GM19452 (cell line): ENCODE data around the gene ARPC1A.
A peak's percentile ranks its signal among the peaks of the same experiment; 100 is the strongest.
"Not testable (repeated sequence)": the region's sequence is repeated elsewhere in the genome, so short reads cannot be mapped to it uniquely, and the experiment has no call there.

Source experiments
- ATAC-seq: cut with Tn5 transposase; IDR thresholded peaks from one replicate; pipeline ENCODE4 v1.9.1; 2021; ENCODE audit not compliant: unreplicated experiment

ARPC1A gene

DNA sequence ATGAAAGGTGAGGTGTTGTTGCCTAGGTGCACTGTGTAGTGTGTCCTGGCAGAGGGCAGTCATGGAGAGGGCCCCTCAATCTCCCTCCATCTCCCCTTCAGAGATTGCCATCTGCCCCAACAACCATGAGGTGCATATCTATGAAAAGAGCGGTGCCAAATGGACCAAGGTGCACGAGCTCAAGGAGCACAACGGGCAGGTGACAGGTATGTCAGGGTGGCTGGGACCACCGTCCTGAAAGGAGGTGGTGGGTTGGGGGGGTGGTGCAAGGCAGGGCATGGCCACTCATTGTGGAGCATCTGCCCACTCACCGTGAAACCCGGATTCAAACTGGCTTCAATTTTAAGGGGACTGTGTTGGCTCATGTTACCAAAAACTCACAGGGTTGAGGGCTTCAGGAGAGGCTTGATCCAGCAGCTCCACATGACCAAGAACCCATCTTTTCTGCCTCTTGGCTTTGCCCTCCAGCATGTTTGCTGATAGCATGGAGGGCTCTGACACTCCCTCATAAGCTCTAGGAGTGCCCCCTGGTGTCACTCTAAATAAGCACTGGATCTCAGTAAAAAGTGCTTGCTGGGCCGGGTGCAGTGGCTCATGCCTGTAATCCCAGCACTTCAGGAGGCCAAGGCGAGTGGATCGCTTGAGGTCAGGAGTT lies 61.0 kb downstream of the ARPC1A start:
- ATAC-seq: no peak

- not testable (repeated sequence) for ATAC-seq
These were observed 61.5 kb downstream of the ARPC1A start for GRCh38 chr7:99387239-99387635.

DNA sequence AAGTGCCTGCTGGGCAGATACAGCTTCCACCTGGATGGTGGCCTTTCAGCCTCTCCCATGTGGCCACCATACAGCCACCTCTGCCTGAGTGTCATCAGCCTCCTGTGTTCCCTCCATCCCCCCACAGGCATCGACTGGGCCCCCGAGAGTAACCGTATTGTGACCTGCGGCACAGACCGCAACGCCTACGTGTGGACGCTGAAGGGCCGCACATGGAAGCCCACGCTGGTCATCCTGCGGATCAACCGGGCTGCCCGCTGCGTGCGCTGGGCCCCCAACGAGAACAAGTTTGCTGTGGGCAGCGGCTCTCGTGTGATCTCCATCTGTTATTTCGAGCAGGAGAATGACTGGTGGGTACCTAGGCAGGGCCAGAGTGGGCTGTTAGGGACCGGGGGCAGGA lies 62.2 kb downstream of the ARPC1A start:
- ATAC-seq: no peak

DNA sequence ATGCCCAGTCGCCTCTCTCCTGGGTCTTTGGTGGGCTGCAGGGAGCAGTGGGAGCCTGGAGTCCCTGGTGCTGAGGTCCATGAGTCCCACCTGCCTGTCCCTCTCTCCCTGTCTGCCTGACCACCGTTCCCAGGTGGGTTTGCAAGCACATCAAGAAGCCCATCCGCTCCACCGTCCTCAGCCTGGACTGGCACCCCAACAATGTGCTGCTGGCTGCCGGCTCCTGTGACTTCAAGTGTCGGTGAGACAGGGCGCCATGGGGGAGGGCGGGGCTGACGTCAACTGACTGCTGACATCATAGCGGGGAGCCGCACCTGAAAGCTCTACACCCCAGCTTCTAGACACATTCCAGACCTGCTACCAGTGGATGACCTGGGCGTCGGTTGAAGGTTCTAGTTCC lies 64.1 kb downstream of the ARPC1A start:
- no peak for ATAC-seq

- ATAC-seq: no peak
These were observed 65.4 kb downstream of the ARPC1A start for GRCh38 chr7:99390941-99391602.

DNA sequence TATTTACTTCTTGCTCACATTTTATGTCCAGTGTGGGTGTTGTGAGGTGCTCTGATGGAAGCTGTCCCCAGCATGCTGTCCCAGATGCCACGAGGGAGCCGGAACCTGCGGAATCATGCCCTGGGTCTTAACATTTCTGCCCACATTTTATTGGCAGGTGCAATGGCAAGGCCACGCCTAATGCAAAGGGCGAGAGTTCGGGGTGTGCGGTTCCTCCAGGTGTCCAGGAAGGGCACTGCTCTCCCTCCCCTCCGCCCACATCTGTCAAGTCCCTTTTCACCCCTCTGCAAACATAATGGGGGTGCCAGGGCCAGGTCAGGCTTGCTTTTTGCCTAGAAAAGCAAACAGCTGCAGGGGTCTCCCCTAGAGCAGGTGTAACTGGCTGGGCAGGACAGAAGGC lies 66.3 kb downstream of the ARPC1A start:
- ATAC-seq: no peak

- peak; percentile 55 for ATAC-seq
These were observed 67.1 kb downstream of the ARPC1A start for GRCh38 chr7:99392659-99393354.

DNA sequence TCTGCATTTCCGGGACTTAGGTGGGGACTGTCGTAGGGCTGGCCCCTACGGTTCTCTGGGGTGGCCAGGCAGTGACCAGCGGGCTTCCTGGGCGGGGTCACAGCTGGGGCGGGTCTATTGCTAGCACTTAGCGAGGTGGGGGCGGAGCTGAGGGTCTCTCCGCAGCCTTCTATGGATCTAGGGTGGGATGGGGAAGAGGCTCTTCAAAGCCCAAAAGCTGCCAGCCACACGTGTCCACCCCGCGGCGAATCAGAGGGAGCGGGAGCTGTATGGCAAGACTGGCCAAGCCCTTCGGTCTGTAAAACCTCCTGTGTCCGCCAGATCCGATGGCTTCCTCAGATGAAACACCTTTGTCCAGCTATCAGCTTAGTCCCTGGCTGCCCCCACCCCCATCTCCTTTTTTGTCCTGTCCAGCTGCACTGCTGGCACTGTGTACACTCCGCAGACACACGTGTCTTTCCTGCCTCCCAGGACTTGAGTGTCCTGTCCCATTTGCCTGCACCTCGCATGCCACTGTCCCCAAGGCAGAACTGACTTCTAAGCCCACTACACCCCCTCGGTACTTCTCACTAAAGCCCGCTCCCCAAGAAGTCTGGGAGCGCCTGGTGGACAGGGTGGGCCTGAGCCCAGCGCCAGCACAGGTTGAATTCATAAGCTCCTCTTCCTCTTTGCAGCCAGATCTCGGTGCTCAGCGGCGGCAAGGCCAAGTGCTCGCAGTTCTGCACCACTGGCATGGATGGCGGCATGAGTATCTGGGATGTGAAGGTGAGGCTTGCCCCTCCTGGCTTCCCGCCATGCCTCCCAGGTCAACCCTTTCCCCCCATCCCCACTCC lies 67.9 kb downstream of the ARPC1A start:
- no peak for ATAC-seq

DNA sequence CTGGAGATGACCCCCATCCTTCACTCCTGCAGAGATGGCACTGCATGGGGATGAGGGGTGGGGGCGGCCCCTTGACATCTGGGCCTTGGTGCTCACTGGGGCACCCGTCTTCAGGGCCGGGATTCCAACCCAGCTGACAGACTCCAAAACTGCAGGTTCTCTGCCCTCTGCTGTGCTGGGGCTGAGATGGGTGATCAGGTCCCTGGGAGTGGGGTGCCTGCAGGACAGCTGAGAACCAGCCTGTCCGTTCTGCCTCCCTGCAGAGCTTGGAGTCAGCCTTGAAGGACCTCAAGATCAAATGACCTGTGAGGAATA lies 68.4 kb downstream of the ARPC1A start:
- no peak for ATAC-seq

- no peak for ATAC-seq
These were observed 70.1 kb downstream of the ARPC1A start for GRCh38 chr7:99395616-99396327.

GRCh38 chr7:99396418-99397296 lies 71.0 kb downstream of the ARPC1A start:
- ATAC-seq: no peak

DNA sequence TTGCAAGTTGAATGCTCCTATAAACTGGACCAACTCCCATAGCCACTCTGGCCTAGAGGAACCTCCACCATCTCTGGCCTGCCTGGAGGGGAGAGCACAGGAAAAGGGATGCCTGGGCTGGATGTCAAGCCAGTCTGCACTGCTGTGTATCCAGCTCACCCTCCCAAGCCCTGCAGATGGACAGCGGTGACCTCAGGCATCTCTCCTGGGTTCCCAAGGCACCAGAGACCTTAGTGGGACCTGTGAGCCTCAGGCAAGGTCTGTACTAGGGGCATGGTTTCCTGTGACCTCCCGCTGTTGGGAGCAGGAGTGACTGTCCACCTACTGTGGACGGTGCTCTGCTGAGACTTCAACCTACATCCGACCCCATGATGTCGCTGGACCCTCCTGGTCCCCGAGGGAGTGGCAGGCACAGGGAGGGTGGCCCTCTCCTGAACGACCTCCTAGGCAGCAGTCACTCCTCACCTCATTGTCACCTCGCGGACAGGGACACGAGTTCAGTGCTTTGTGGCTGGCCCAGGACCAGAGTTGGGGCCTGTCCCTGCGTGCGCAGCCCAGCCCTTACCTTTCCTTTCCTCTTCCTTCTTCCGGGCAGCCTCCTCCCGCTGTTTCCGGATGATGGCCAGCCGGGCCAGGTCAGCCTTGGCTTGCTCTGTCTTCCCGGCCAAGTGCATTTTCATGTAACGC lies 71.7 kb downstream of the ARPC1A start:
- no peak for ATAC-seq

DNA sequence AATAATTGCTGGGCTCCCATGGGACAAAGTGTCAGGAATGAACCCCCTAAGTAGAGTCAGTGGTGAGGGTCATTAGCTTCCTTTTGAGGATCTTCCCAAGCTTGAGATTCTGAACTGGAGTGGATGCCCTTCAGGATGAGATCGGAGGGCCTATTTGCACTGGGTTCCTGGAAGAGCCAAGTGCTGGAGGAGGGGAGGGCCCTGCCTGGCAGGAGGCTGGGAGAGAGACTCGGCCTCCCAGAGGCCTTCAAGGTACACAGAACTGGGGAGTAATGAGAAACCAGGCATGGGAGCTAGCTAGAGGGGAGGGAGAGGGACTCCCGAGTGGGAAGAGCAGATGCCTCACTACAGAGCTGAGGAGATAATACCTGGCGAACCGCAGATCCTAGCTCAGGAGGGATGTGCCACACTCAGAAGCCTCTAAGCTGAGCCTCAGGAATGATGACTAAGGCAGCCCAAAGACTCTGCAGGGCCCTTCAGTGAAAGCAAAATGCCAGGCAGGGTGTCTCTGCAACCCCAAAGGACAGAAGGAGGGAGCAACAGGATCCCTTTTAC lies 73.3 kb downstream of the ARPC1A start:
- ATAC-seq: no peak

- no peak for ATAC-seq
These were observed 73.9 kb downstream of the ARPC1A start for GRCh38 chr7:99399597-99399996.

GRCh38 chr7:99402854-99403253 lies 77.2 kb downstream of the ARPC1A start:
- ATAC-seq: no peak

- ATAC-seq: no peak
These were observed 78.1 kb downstream of the ARPC1A start for GRCh38 chr7:99403764-99404163.

DNA sequence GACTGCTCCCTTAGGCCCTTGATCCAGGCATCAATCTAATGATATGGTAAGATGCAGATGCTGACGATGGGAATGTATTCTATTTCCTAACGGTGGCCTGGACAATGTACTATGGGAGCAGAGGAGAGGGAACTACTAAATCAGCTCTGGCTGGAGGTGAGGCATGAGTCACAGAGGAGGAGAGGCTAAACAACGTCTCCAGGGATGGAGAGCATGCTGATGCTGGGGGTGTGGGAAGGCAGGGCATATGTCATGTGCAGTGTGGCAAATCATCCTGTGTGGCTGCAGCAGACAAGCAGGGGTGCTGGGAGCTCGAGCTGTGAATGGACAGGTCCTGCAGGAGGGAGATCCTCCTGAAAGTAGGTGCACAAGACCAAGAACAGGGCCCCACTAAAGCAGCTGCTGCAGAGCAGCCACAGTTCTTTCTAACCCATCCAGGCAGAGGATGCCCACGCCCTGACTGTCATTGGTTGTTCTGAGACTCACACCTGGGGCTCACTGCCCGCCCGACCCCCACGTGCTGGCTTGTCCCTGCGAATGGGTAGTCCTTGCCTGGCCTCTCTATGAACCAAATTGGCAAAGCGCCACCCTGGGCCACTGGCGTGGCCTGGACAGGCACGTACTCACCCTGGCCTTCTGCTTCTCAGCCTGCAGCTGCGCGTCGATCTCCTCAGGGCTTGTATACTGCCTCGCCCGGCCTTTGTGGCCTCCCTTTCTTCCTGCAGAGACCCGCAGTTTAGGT lies 78.7 kb downstream of the ARPC1A start:
- no peak for ATAC-seq

- ATAC-seq: no peak
These were observed 79.3 kb downstream of the ARPC1A start for GRCh38 chr7:99404977-99405320.

DNA sequence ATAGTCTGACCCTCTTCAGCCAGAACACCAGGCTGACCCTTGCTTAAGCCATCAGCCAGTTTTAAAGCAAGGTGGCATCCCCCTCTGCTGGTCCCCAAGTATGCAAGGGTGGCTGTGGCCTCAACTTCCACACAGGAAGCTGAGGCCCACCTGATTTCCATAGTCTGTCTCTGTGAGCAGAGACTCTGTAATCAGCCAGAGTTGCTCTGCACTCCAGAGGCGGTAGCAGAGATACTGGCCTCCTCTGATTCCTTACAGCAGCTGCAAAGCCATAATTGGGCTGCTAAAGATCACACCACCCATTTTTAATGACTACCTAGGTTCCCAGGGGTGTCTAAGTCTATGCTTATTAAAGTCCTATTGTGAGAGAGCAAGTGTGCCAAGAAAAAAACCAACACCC lies 80.9 kb downstream of the ARPC1A start:
- no peak for ATAC-seq
